GM12801 (cell line): ENCODE results near the gene OSTF1.

ENCODE experiments used
- TF ChIP-seq, protein P1 (sequence below): IDR thresholded peaks from one replicate; pipeline ENCODE4 v1.5.1; 2011; ENCODE audit warnings: control low read depth; ENCODE audit not compliant: insufficient read length; ENCODE audit errors: extremely low read depth

OSTF1 gene

DNA sequence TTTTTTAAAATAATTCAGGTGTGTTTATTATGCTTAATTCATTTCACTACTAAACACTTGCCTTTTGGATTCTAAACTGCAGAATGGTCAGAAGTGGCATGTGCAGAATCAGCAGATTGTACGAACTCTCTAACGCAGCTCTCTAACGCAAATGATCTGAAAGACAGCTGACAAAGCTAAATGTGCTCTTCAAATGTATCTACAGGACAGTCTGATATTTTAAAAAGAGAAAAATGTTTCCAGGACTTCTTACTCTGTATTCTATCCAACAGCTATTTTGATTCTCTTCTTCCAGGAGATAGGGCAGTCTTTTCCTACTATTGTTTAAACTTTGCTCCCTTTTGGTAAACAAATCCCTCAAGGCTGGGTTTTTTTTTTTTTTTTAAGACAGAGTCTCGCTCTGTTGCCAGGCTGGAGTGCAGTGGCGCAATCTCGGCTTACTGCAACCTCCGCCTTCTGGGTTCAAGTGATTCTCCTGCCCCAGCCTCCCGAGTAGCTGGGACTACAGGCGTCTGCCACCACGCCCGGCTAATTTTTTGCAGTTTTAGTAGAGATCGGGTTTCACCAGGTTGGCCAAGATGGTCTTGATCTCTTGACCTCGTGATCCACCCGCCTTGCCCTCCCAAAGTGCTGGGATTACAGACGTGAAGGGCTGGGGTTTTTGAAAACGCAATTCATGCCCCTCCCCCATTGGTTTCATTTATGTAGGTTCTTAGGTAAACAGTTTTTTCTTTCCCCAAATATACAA is 1.6 kb upstream of the OSTF1 start:
- TF ChIP-seq, protein P1, sequence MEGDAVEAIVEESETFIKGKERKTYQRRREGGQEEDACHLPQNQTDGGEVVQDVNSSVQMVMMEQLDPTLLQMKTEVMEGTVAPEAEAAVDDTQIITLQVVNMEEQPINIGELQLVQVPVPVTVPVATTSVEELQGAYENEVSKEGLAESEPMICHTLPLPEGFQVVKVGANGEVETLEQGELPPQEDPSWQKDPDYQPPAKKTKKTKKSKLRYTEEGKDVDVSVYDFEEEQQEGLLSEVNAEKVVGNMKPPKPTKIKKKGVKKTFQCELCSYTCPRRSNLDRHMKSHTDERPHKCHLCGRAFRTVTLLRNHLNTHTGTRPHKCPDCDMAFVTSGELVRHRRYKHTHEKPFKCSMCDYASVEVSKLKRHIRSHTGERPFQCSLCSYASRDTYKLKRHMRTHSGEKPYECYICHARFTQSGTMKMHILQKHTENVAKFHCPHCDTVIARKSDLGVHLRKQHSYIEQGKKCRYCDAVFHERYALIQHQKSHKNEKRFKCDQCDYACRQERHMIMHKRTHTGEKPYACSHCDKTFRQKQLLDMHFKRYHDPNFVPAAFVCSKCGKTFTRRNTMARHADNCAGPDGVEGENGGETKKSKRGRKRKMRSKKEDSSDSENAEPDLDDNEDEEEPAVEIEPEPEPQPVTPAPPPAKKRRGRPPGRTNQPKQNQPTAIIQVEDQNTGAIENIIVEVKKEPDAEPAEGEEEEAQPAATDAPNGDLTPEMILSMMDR = no peak

GRCh38 chr9:75087289-75087823 is 958 bp upstream of the OSTF1 start:
- TF ChIP-seq, protein P1 = no peak

DNA sequence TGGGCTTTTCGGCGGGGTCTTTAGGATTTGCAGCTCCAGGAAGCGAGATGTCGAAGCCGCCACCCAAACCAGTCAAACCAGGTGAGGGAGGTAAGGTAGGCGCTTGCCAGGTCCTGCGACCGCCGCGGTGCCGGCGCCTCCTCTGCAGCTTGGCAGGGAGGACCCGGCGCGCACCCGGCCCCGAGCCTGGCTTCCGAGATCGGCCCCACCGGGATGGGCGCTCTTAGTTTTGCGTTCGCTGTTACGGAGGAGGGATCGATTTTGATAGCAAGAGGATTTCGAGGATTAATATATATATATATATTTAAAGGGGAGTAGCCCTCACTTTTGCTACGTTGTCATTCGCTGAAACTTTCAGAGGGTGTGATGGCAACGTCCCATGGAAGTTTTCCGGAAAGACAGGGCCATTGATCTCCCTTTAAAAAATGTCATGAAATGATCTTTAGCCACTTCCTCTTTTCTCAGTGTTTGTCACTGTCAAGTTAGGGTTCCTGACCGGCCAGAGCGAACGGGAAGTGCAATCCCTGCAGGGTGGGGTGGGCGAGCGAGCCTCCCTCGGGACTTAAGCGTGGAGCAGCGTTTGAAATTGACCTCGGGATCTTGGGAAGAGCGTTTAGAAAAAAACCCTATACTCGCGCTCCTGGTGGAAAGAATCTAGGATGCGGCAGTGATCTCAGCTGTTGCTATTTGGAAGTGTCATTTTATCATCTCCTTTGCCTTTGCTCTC is 495 bp downstream of the OSTF1 start:
- TF ChIP-seq, protein P1 = no peak

- TF ChIP-seq, protein P1 = no peak
Measured at GRCh38 chr9:75089373-75089766, 1.1 kb downstream of the OSTF1 start.

DNA sequence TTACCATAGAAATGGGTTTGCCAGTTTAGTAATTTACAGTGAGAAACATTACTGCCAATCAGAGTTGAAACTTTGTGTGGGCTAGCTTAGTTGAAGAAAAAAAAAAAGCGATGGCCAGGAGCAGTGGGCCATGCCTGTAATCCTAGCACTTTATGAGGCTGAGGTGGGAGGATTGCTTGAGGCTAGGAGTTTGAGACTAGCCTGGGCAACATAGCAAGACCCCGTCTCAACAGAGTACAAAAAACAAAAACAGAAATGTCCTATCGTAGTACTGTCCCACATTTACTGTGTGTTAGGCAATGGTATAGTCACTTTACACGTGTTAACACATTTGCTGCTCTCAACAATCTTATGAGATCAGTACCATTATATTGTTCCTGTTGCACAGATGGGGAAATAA is 2.3 kb downstream of the OSTF1 start:
- TF ChIP-seq, protein P1 = no peak

GRCh38 chr9:75092766-75093165 is 4.5 kb downstream of the OSTF1 start:
- TF ChIP-seq, protein P1 = no peak

DNA sequence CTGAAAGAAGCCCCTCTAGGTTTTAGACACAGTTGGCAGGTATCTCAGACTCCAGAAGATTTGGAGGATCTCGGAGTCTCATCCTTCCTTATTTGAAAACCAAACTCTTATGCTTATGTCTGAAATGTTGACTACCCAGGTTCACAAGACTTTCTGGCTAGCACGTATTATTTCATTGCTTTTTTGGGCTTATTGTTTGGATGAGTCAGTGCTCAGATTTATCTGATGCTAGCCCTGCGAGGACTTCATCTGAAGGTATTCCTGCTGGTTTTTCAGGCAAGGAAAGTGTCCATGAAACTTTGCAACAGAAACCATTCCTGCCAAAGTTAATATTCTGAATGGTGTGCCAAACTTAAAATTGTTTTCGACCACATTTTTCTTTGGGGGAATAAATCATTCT is 8.5 kb downstream of the OSTF1 start:
- TF ChIP-seq, protein P1 = no peak
